GM19238 (cell line): ENCODE results near the gene QSOX1.
"Not testable (repeated sequence)": the region's sequence is repeated elsewhere in the genome, so short reads cannot be mapped to it uniquely, and the experiment has no call there.

ENCODE experiments used
- DNase-seq: peaks from one replicate; pipeline ENCODE4 v3.0.0; 2011; ENCODE audit warnings: low spot score; ENCODE audit not compliant: insufficient read length

The QSOX1 gene

DNA sequence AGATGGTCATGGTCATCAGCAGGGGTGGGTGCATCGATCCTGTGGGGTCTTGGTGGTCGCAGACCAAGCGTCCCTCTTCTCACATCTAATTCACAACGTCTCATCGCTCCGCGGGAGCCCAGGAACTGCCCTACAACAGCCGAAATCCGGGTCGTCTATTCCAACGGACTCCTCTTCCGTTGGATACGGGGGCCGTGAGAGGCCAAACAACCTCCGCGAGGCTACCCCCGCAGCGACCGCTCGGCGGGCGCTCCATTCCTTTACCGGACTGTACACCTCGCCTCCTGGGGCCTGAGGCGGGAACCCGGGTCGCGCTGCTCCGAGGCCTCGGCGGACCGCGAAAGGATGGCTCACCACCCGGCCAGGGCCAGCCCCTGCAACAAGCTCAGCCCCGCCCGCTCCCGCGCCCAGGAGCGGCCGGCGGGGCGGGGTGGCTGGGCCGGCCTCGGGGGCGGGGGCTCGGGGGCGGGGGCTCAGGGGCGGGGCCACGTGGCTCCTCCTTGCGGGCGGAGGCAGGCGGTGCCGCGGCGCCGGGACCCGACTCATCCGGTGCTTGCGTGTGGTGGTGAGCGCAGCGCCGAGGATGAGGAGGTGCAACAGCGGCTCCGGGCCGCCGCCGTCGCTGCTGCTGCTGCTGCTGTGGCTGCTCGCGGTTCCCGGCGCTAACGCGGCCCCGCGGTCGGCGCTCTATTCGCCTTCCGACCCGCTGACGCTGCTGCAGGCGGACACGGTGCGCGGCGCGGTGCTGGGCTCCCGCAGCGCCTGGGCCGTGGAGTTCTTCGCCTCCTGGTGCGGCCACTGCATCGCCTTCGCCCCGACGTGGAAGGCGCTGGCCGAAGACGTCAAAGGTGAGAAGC lies at the start of gene QSOX1:
QSOX1 (plus strand) TSS at position 545 of the 857 bp plus-strand sequence; CDS start at position 584, 39 bp downstream.
- peak; percentile 97 for DNase-seq

GRCh38 chr1:180112091-180112490 lies 42.6 kb upstream of the QSOX1 start:
- no peak for DNase-seq

- no peak for DNase-seq
These were observed 41.6 kb upstream of the QSOX1 start for GRCh38 chr1:180112984-180113647.

DNA sequence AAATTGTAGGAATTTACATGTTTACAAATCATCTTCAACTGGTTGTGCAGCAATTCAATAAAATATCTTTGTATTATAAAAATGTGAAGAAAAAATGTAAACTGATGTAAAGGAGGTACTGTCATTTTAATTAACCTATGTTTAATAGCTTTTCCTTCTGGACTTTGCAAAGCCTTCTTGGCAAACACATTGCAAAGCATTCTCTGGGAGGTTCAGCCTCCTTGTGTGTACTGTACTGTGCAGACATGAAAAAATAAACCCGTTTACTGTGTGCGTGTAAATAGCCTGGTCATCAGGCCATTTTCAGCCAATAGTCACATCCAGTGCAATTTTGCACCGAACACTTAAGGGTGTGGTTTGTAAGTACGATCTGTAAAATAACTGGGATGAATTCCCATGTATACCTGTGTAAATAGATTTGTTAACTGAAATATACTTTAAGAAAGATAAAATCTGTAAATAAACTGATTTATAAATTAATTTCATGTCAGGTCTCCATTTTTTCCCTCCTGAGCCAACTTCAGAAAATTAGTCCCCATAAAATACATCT lies 40.2 kb upstream of the QSOX1 start:
- DNase-seq: no peak

- no peak for DNase-seq
These were observed 37.5 kb upstream of the QSOX1 start for GRCh38 chr1:180116964-180117763.

DNA sequence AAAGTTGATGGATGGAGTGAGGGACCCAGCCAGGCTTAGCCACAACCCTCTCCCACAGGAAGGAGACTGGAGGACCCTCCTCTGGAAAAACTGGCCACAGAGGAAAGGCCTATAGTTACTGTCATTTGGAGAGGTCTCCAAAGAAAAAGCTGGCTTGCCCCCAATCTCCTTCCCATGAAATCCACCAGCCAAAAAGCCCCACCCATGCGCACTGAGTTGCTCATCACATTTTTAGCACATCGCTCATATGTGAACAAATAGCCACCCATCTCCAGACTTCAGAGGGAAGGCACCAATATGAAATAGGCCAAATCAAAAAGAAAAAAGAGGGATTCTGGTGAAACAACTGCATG lies 36.9 kb upstream of the QSOX1 start:
- no peak for DNase-seq

DNA sequence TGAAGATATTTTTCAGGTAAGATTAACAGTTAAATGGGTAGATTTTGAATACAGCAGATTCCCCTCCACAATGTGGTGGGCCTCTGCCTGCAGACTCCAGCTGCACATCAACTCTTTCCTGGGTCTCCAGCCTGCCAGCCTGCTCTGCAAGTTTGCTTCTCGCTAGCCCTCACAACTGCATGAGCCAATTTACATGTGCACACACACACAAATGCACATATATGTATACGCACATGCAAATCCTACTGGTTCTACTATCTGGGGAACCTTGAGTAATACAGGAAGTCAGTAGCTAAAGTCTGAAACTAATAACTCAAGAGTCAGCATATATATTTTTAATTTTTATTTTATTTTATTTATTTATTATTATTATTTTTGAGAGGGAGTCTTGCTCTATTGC lies 34.8 kb upstream of the QSOX1 start:
- DNase-seq: no peak

GRCh38 chr1:180123463-180123936 lies 31.2 kb upstream of the QSOX1 start:
- DNase-seq: no peak

DNA sequence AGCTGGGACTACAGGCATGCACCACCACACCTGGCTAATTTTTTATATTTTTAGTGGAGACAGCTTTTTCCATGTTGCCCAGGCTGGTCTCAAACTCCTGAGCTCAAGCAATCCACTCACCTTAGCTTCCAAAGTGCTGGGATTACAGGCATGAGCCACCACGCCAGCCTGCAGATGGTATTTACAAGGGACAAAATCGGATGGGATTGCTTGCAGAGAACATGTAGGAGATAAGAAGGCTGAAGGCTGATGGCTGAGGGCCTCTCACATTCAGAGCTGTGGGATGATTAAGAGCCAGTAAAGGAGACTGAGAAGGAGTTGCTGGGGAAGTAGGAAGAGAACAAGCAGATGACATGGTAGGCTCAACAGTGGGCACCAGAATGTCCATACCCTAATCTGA lies 24.0 kb upstream of the QSOX1 start:
- DNase-seq: no peak

DNA sequence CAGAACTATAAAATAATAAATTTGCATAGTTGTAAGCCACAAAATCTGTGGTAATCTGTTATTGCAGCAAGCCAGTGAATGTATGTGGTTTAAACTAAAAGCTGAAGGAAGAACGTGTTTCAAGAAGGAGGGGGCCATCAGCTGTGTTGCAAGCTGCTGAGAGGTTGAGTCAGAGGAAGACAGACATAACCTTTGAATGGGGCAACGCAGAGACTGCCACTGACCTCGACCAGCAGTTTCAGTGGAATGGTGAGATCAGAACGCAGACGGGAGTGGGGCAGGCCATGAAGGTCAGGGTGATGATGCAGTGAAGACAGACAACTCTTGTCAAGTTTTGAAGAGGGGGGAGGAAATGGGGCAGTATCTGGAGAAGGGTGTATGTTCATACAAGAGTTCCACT lies 23.2 kb upstream of the QSOX1 start:
- no peak for DNase-seq

- DNase-seq: no peak
These were observed 21.5 kb upstream of the QSOX1 start for GRCh38 chr1:180133193-180133592.

DNA sequence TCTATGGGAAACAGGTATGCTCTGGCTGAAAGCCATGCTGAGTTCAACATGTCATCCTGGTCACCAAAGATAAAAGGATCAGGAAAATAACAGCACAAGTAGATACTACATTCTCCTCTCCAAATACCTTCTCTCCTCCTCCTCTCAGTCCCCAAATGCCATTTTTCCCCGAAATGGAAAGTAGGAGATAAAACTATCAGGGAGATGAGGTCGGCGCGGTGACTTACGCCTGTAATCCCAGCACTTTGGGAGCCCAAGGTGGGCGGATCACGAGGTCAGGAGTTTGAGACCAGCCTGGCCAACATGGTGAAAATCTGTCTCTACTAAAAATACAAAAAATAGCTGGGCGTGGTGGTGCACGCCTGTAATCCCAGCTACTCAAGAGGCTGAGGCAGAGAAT lies 21.0 kb upstream of the QSOX1 start:
- DNase-seq: not testable (repeated sequence)

GRCh38 chr1:180135535-180135934 lies 19.1 kb upstream of the QSOX1 start:
- DNase-seq: no peak

GRCh38 chr1:180136331-180136967 lies 18.2 kb upstream of the QSOX1 start:
- DNase-seq: no peak

GRCh38 chr1:180136968-180137356 lies 17.7 kb upstream of the QSOX1 start:
- DNase-seq: no peak

GRCh38 chr1:180137776-180138175 lies 16.9 kb upstream of the QSOX1 start:
- DNase-seq: no peak

DNA sequence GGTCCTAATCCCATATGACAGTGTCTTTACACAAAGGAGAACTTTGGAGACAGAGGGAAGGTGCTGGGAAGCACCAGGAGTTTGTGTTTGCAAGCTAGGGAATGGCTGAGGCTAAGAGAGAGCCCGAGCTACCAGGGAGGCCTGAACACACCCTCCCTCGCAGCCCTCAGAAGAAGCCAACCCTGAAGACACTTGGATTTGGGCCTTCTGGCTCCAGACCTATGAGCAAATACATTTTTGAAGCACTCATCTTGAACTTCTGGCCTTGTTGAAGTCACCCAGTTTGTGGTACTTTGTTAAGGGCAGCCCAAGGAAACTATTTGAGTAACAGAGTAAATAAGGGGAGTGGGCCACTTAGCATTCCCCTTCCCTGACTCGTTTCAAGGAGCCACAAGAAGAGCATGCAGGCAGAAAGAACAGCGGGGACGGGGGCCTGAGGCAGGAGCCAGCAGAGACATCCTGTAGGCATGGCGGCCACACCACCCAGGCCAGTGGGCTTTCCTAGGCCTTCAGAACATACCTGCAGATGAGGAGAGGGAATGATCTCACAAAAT lies 13.2 kb upstream of the QSOX1 start:
- DNase-seq: no peak

DNA sequence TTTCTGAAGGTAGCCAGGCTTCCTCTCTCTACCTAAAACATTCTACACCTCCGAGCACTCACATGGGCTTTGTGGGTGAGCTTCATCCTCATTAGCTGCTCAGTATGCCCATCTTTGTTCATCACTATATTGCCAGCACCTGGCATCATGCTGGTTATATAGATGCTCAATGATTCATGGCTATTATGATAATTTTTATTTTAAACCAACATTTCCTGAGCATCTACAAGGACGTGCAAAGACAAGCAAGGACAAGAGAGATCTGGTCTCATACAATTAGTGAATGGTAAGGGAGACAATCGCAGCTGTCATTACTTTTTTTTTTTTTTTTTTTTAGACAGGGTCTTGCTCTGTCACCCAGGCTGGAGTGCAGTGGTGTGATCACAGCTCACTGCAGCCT lies 11.3 kb upstream of the QSOX1 start:
- no peak for DNase-seq

- DNase-seq: no peak
These were observed 9.9 kb upstream of the QSOX1 start for GRCh38 chr1:180144659-180145357.

DNA sequence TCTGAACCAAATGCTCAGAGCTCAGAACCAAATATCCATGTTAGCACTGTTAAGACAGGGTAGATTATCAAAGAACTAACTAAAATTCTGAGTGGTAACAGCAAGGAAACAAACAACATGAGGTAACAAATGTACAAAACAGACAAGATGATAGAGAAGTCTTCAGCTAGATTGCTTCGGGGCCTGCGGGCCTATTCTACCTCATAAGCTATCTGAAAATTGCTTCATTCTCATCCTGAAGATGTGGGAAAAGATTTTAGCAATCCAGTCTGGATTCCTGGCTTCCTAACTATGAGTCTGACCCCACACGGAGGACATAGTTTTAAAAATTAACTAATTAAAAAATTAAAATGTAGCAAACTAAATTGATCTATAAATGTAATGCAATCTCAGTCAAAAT lies 9.2 kb upstream of the QSOX1 start:
- no peak for DNase-seq
